B cell (primary cell): ENCODE measurements around the gene ITPKB. TPM values are rescaled to one million over a fixed set of nuclear protein-coding genes. Genes with fewer than 3 reads are reported as not detected.

ENCODE experiments used
- ATAC-seq: fragments of 200-7000 bp; cut with Tn5 transposase; one replicate; pipeline ENCODE4 v1.10.0; 2021; ENCODE audit warnings: low read depth, mild to moderate bottlenecking, moderate number of reproducible peaks, moderate library complexity
- CTCF ChIA-PET: fragments of 350-600 bp; sonication (Branson Sonifier 250); formaldehyde crosslinking; loops from one replicate; lab custom pipeline; 2021; ENCODE audit warnings: antibody characterized with exemption, inconsistent platforms; lab: Charles Lee
- POLR2A ChIA-PET: fragments of 350-600 bp; sonication (Branson Sonifier 250); formaldehyde crosslinking; loops from one replicate; lab custom pipeline; 2021; ENCODE audit warnings: antibody characterized with exemption; lab: Charles Lee
- DNase-seq: peaks from one replicate; pipeline ENCODE4 v3.0.0; 2013
- H2AFZ ChIP-seq: 2 replicates; pipeline ENCODE4 v1.6.1; 2012; ENCODE audit warnings: mild to moderate bottlenecking, low read depth, low read length; ENCODE audit not compliant: insufficient read depth, poor library complexity, severe bottlenecking
- H3K27ac ChIP-seq, 2 donors: 1 replicate in 1 of 2; 2 replicates in 1 of 2; pipeline ENCODE4 v1.5.1; 2012 to 2013; ENCODE audit warnings: low read length in 2 of 2, mild to moderate bottlenecking in 2 of 2, moderate library complexity in 1 of 2
- H3K27me3 ChIP-seq, 4 experiments: fragments of 200-600 bp in 1 of 4; sonication (generic) in 1 of 4; replicated peaks in 1 of 4; 1 replicate in 2 of 4; 2 replicates in 2 of 4; pipeline versions ENCODE4 v1.6.1 to v1.7.0; 2013 to 2016; ENCODE audit warnings: low read length in 3 of 4, mild to moderate bottlenecking in 2 of 4, mixed read lengths in 1 of 4, moderate library complexity in 1 of 4; ENCODE audit not compliant: insufficient read depth in 4 of 4, control insufficient read depth in 3 of 4; ENCODE audit errors: control extremely low read depth in 1 of 4
- H3K36me3 ChIP-seq, 2 experiments: replicated peaks in 1 of 2; 1 replicate in 1 of 2; 2 replicates in 1 of 2; pipeline versions ENCODE4 v1.6.1 to v1.7.1; 2013; ENCODE audit warnings: low read length in 1 of 2; ENCODE audit not compliant: insufficient read depth in 2 of 2, control insufficient read depth in 1 of 2; ENCODE audit errors: control extremely low read depth in 1 of 2, extremely low read depth in 1 of 2
- H3K4me1 ChIP-seq, 2 donors: fragments of 200-600 bp in 1 of 2; sonication (generic) in 1 of 2; 1 replicate in 1 of 2; 2 replicates in 1 of 2; pipeline versions ENCODE4 v1.5.1 to v1.6.1; 2013 to 2017; ENCODE audit warnings: low read length in 2 of 2; ENCODE audit not compliant: control insufficient read depth in 2 of 2, insufficient read depth in 2 of 2
- H3K4me2 ChIP-seq: replicated peaks from 2 replicates; pipeline ENCODE3; 2012; ENCODE audit warnings: mild to moderate bottlenecking, low read depth, low read length; ENCODE audit not compliant: poor library complexity, severe bottlenecking
- H3K4me3 ChIP-seq, 5 experiments: fragments of 200-600 bp in 1 of 5; sonication (generic) in 1 of 5; 1 replicate in 3 of 5; 2 replicates in 2 of 5; pipeline versions ENCODE4 v1.5.1 to v1.7.0; 2011 to 2016; ENCODE audit warnings: low read length in 4 of 5, mild to moderate bottlenecking in 4 of 5, low read depth in 2 of 5, control low read depth in 1 of 5, moderate library complexity in 1 of 5; ENCODE audit not compliant: insufficient read depth in 1 of 5; ENCODE audit errors: control extremely low read depth in 1 of 5, extremely low read depth in 1 of 5
- H3K79me2 ChIP-seq: fragments of 200-600 bp; sonication (generic); one replicate; pipeline ENCODE4 v1.6.0; 2016; ENCODE audit warnings: low read length; ENCODE audit not compliant: control insufficient read depth, insufficient read depth
- H3K9ac ChIP-seq: fragments of 200-600 bp; sonication (generic); 2 replicates; pipeline ENCODE4 v1.6.1; 2017; ENCODE audit warnings: mild to moderate bottlenecking, low read length, moderate library complexity
- H3K9me3 ChIP-seq, 3 donors: one replicate each; pipeline versions ENCODE4 v1.6.1 to v1.7.1; 2013; ENCODE audit warnings: low read length in 2 of 3; ENCODE audit not compliant: control insufficient read depth in 2 of 3, insufficient read depth in 1 of 3; ENCODE audit errors: control extremely low read depth in 1 of 3
- H4K20me1 ChIP-seq: 2 replicates; pipeline ENCODE4 v1.6.0; 2012; ENCODE audit warnings: mild to moderate bottlenecking, low read length; ENCODE audit not compliant: insufficient read depth, control insufficient read depth, poor library complexity, severe bottlenecking
- H3K27ac Mint-ChIP-seq: one replicate; pipeline ENCODE4 v1.8.0; 2021; ENCODE audit warnings: mixed read lengths
- H3K27me3 Mint-ChIP-seq: one replicate; pipeline ENCODE4 v1.8.0; 2021; ENCODE audit warnings: mixed read lengths
- H3K4me1 Mint-ChIP-seq: one replicate; pipeline ENCODE4 v1.8.0; 2021; ENCODE audit warnings: mixed read lengths
- H3K4me3 Mint-ChIP-seq: one replicate; pipeline ENCODE4 v1.8.0; 2021; ENCODE audit warnings: mixed read lengths
- H3K9me3 Mint-ChIP-seq: one replicate; pipeline ENCODE4 v1.8.0; 2022; ENCODE audit warnings: mixed read lengths; ENCODE audit not compliant: insufficient read depth
- EZH2 ChIP-seq: IDR thresholded peaks from 2 replicates; pipeline ENCODE4 v1.6.1; 2012; ENCODE audit warnings: borderline replicate concordance, low read depth, mild to moderate bottlenecking, moderate library complexity, low read length; ENCODE audit not compliant: insufficient read depth, poor library complexity, severe bottlenecking
- WGBS: methylation state at CpG from one replicate; pipeline ENCODE4 v1.1.5; 2013; ENCODE audit warnings: missing lambda C conversion rate; ENCODE audit not compliant: insufficient coverage; 5-methylcytosine and 5-hydroxymethylcytosine counted together
- intact Hi-C: fragments of 100-400 bp; cut with micrococcal nuclease; formaldehyde crosslinking; loops from one replicate; pipeline ENCODE4 v1.10.0; 2022
- polyA plus RNA-seq: library from polyadenylated mRNA; depleted of rRNA; stranded (reverse); fragments of >200 nt; gene quantifications from 2 replicates; pipeline ENCODE4 v1.2.3, GENCODE V29; 2012
- total RNA-seq, 2 donors: library from RNA; stranded (reverse); fragments of 120-200 nt in 1 of 2; gene quantifications; 1 replicate in 1 of 2; 2 replicates in 1 of 2; pipeline versions ENCODE4 v1.2.3 to v1.2.4, GENCODE V29; 2013 to 2022
- TF ChIP-seq, protein P1 (sequence below): fragments of 200-600 bp; IDR thresholded peaks from one replicate; pipeline ENCODE4 v1.8.0; 2022; ENCODE audit warnings: antibody characterized with exemption, mild to moderate bottlenecking

The ITPKB gene
- total and polyA plus RNA-seq, 2 donors (not counting 1 experiment from before 2014, with no cell fraction given), result 21.8 to 93.5 TPM

DNA sequence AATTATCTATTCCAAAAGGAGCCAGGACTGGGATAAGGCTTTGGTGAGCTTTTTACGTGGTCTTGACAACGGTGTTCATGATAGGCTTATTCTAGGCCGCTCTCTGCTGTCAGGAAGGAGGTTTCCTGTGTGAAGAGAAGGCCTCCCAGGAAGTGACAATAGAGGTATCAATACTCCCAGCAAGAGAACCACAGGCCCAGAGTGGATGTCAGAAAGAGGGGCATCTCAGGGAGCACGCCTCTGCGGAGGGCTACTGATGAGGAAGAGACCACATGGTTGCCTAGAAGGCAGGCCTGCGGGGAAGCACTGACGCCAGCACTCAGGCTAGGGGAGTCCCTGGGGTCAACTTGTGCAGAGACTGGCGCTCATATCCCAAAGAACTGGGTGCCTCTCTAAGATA lies 60.4 kb downstream of the ITPKB start:
- Histone ChIP-seq H3K4me2 (peak overlapping the region; percentile 84), H3K27ac (peak overlapping the region; percentile 88 to 94), H2AFZ (no peak overlapping the region), H3K79me2 (peaks cover 81% of the 10 kb centered on the region), H3K4me1 (peaks cover 87 to 98% of the 10 kb centered on the region in 2 donors), H3K9me3 (no peaks in the 10 kb centered on the region), H3K4me3 (peak overlapping the region in 1 of 5 experiments; percentile 57), H4K20me1 (no peaks in the 10 kb centered on the region), H3K9ac (no peak overlapping the region), H3K27me3 (no peaks in the 10 kb centered on the region), H3K36me3 (peaks cover 0 to 8% of the 10 kb centered on the region in 2 experiments)
- H3K27me3 Mint-ChIP-seq, result no peaks in the 10 kb centered on the region
- H3K4me3 Mint-ChIP-seq, result peak overlapping the region; percentile 58
- POLR2A ChIA-PET, result interaction anchor here (0.9 to 2.0 kb wide), 3 partner anchors 9 to 35 kb away, joined by 3 to 7 read pairs (median 4); no protein-coding TSS in a partner anchor
- CTCF ChIA-PET, result interaction anchor here (1.0 to 4.5 kb wide), 6 partner anchors 9 to 149 kb away, joined by 3 to 29 read pairs (median 16); no protein-coding TSS in a partner anchor
- no peak for TF ChIP-seq EZH2
- TF ChIP-seq, protein P1, sequence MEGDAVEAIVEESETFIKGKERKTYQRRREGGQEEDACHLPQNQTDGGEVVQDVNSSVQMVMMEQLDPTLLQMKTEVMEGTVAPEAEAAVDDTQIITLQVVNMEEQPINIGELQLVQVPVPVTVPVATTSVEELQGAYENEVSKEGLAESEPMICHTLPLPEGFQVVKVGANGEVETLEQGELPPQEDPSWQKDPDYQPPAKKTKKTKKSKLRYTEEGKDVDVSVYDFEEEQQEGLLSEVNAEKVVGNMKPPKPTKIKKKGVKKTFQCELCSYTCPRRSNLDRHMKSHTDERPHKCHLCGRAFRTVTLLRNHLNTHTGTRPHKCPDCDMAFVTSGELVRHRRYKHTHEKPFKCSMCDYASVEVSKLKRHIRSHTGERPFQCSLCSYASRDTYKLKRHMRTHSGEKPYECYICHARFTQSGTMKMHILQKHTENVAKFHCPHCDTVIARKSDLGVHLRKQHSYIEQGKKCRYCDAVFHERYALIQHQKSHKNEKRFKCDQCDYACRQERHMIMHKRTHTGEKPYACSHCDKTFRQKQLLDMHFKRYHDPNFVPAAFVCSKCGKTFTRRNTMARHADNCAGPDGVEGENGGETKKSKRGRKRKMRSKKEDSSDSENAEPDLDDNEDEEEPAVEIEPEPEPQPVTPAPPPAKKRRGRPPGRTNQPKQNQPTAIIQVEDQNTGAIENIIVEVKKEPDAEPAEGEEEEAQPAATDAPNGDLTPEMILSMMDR, result no peak
- ATAC-seq (no peak), DNase-seq (no peak)
- peaks cover 97% of the 10 kb centered on the region for H3K4me1 Mint-ChIP-seq
- 45% methylated on average over 8 of the region's 8 CpGs for WGBS
- intact Hi-C loops, result loop anchor here (5.0 kb wide), 1 partner anchor 271 kb away; the partner anchor contains the start of gene PARP1
- H3K27ac Mint-ChIP-seq, result peak overlapping the region; percentile 96
- H3K9me3 Mint-ChIP-seq, result no peaks in the 10 kb centered on the region

GRCh38 chr1:226678251-226678650 lies 60.8 kb downstream of the ITPKB start:
- Histone ChIP-seq H3K9ac (no peak overlapping the region), H2AFZ (no peak overlapping the region), H3K36me3 (peaks cover 0 to 3% of the 10 kb centered on the region in 2 experiments), H3K27ac (peak overlapping the region; percentile 88 to 94), H3K27me3 (no peaks in the 10 kb centered on the region), H3K4me2 (peak overlapping the region; percentile 84), H3K4me1 (peaks cover 87 to 98% of the 10 kb centered on the region in 2 donors), H3K79me2 (peaks cover 81% of the 10 kb centered on the region), H4K20me1 (no peaks in the 10 kb centered on the region), H3K4me3 (no peak overlapping the region), H3K9me3 (no peaks in the 10 kb centered on the region)
- WGBS, result 100% methylated on average over 1 of the region's 2 CpGs
- no peak for TF ChIP-seq EZH2
- TF ChIP-seq, protein P1, result no peak
- intact Hi-C loops, result loop anchor here (5.0 kb wide), 1 partner anchor 271 kb away; the partner anchor contains the start of gene PARP1
- H3K9me3 Mint-ChIP-seq, result no peaks in the 10 kb centered on the region
- DNase-seq (no peak), ATAC-seq (no peak)
- POLR2A ChIA-PET, result interaction anchor here (2.0 kb wide), 1 partner anchor 23 kb away, joined by 7 read pairs; no protein-coding TSS in a partner anchor
- CTCF ChIA-PET, result interaction anchor here (1.0 to 4.5 kb wide), 4 partner anchors 9 to 150 kb away, joined by 3 to 29 read pairs (median 15); no protein-coding TSS in a partner anchor
- H3K27me3 Mint-ChIP-seq, result no peaks in the 10 kb centered on the region
- peak overlapping the region; percentile 96 for H3K27ac Mint-ChIP-seq
- H3K4me3 Mint-ChIP-seq, result peak overlapping the region; percentile 58
- H3K4me1 Mint-ChIP-seq, result peaks cover 97% of the 10 kb centered on the region
